ENCODE data around the gene HSF5. TPM values are rescaled to one million over a fixed set of nuclear protein-coding genes. Genes with fewer than 3 reads are reported as not detected.
A peak's percentile ranks its signal among the peaks of the same experiment; 100 is the strongest.

The HSF5 gene
- total RNA-seq, 6 experiments from 2014 or later, result 0.06 to 0.18 (median 0.10) TPM; not detected in 1

- H3K9me3 ChIP-seq, result no peaks in the 10 kb centered on the region
- H3K36me3 ChIP-seq, result no peaks in the 10 kb centered on the region
- DNase-seq, result no peak
- TF ChIP-seq CTCF (IDR thresholded peaks at IDR 0.05) (no peak), POLR2A (IDR thresholded peaks at IDR 0.05) (no peak)
- H3K4me1 ChIP-seq, result peaks cover 0 to 32% (median 7%) of the 10 kb centered on the region in 4 donors
- WGBS (ENCODE audit: insufficient coverage, low coverage, low lambda C conversion rate, missing lambda C conversion rate), result 63% methylated on average over 3 of the region's 3 CpGs
- H3K27ac ChIP-seq, result peak overlapping the region in 1 of 3 donors; percentile 86
- no peaks in the 10 kb centered on the region for H3K27me3 ChIP-seq
- intact Hi-C loops (cut with DNase I), result no loop called here
- no peak for ATAC-seq
- H3K4me3 ChIP-seq, result peak overlapping the region in 2 of 3 donors; percentile 43 to 59
These were observed 73.6 kb downstream of the HSF5 start for GRCh38 chr17:58414596-58414997.

DNA sequence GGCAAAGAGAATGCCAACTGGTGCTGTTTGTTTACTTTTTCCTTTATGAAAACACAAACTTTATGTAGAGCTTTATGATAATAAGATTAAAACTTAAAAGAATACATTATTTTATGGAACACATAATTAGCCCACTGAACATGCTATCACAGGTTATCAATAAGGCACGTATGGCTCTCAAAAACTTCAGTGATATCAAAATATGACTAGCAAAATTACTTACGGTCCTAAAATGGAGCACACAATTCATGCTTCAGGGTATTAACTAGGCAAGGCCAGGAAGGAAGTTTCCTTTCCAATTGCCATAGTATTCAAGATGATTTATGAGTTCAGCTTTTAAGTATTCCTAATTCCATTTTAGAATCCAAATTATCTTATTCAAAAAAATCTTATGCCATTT lies 74.5 kb downstream of the HSF5 start:
- ATAC-seq (no peak), DNase-seq (no peak)
- H3K9me3 ChIP-seq, result no peaks in the 10 kb centered on the region
- H3K36me3 ChIP-seq, result no peaks in the 10 kb centered on the region
- peak overlapping the region in 1 of 3 donors; percentile 59 for H3K4me3 ChIP-seq
- H3K27ac ChIP-seq, result peak overlapping the region in 1 of 3 donors; percentile 4
- H3K27me3 ChIP-seq, result no peaks in the 10 kb centered on the region
- intact Hi-C loops (cut with DNase I), result no loop called here
- TF ChIP-seq CTCF (IDR thresholded peaks at IDR 0.05), result no peak
- no peak for TF ChIP-seq POLR2A (IDR thresholded peaks at IDR 0.05)
- H3K4me1 ChIP-seq, result peaks cover 0 to 32% (median 7%) of the 10 kb centered on the region in 4 donors
- 26% methylated on average over 2 of the region's 2 CpGs for WGBS (ENCODE audit: insufficient coverage, low coverage, low lambda C conversion rate, missing lambda C conversion rate)

DNA sequence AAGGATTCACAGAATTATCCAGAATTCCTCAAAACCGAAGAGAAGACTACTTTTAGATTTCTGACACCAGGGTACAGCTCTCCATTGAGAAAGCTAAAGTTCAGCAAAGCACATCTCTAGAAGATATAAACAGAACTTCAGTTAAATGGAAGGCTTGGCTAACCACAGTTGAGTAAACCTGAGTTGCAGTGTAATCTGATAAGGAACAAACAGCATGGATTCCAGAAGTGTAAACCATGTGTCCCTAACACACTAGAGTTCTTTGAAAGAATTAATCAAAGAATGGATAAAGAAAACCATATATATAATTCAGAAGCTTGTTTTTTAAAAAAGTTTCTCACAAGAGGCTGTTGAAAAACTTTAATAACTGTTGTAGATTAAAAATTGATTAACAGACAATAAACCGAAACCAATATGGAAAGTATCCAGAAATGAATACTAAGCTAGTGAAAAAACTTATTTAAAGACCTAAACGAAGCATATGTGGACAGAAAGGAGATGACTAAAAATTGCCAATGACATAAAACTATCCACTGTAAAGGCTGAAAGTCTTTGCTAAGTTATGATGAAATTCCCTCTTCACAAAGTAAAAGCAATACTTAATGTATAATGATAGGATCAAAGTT lies 75.1 kb downstream of the HSF5 start:
- Histone ChIP-seq H3K36me3 (no peaks in the 10 kb centered on the region), H3K27ac (peak overlapping the region in 2 of 3 donors; percentile 2 to 4), H3K27me3 (no peaks in the 10 kb centered on the region), H3K4me3 (peak overlapping the region in 2 of 3 donors; percentile 9 to 59), H3K9me3 (no peaks in the 10 kb centered on the region), H3K4me1 (peaks cover 0 to 32% (median 7%) of the 10 kb centered on the region in 4 donors)
- ATAC-seq, result peak in 2 of 4 donors; percentile 17 to 27
- DNase-seq, result no peak
- intact Hi-C loops (cut with DNase I), result no loop called here
- TF ChIP-seq CTCF (IDR thresholded peaks at IDR 0.05) (no peak), POLR2A (IDR thresholded peaks at IDR 0.05) (no peak)
- WGBS (ENCODE audit: insufficient coverage, low coverage, low lambda C conversion rate, missing lambda C conversion rate), result 19% methylated on average over 3 of the region's 3 CpGs

- Histone ChIP-seq H3K36me3 (no peaks in the 10 kb centered on the region), H3K4me1 (peaks cover 0 to 32% (median 7%) of the 10 kb centered on the region in 4 donors), H3K27me3 (no peaks in the 10 kb centered on the region), H3K9me3 (no peaks in the 10 kb centered on the region), H3K4me3 (no peak overlapping the region), H3K27ac (no peak overlapping the region)
- ATAC-seq (no peak), DNase-seq (no peak)
- 100% methylated on average over 1 of the region's 1 CpG for WGBS (ENCODE audit: insufficient coverage, low coverage, low lambda C conversion rate, missing lambda C conversion rate)
- TF ChIP-seq POLR2A (IDR thresholded peaks at IDR 0.05), result no peak
- TF ChIP-seq CTCF (IDR thresholded peaks at IDR 0.05), result no peak
- intact Hi-C loops (cut with DNase I), result no loop called here
These were observed 76.0 kb downstream of the HSF5 start for GRCh38 chr17:58412064-58412703.
